WTC11 (cell line): ENCODE data around the gene UVRAG. TPM values are rescaled to one million over a fixed set of nuclear protein-coding genes. Genes with fewer than 3 reads are reported as not detected.

ENCODE experiments used
- ATAC-seq: fragments of 200-7000 bp; cut with Tn5 transposase; 2 replicates; pipeline ENCODE4 v1.10.0; 2021; ENCODE audit warnings: mild to moderate bottlenecking, moderate library complexity
- CTCF ChIA-PET: fragments of 300-600 bp; sonication (Branson Sonifier 250); formaldehyde crosslinking; loops from one replicate; lab custom pipeline; 2021; ENCODE audit warnings: antibody characterized with exemption; lab: Charles Lee
- POLR2A ChIA-PET: fragments of 350-600 bp; sonication (Branson Sonifier 250); formaldehyde crosslinking; loops from one replicate; lab custom pipeline; 2021; ENCODE audit warnings: antibody characterized with exemption; lab: Charles Lee
- DNase-seq: peaks from one replicate; pipeline ENCODE4 v3.0.0; 2021; ENCODE audit warnings: low spot score
- H3K27ac Mint-ChIP-seq: 2 replicates; pipeline ENCODE4 v1.8.0; 2021; ENCODE audit warnings: mixed read lengths
- H3K27me3 Mint-ChIP-seq: 2 replicates; pipeline ENCODE4 v1.8.0; 2021; ENCODE audit warnings: low read depth, mild to moderate bottlenecking, moderate library complexity, mixed read lengths
- H3K36me3 Mint-ChIP-seq: 2 replicates; pipeline ENCODE4 v1.8.0; 2021; ENCODE audit warnings: mixed read lengths
- H3K4me1 Mint-ChIP-seq: 2 replicates; pipeline ENCODE4 v1.8.0; 2022; ENCODE audit warnings: mixed read lengths
- H3K4me3 Mint-ChIP-seq: 2 replicates; pipeline ENCODE4 v1.8.0; 2021; ENCODE audit warnings: mild to moderate bottlenecking, moderate library complexity, mixed read lengths
- H3K9me3 Mint-ChIP-seq: 2 replicates; pipeline ENCODE4 v1.8.0; 2021; ENCODE audit warnings: mixed read lengths
- CREB1 ChIP-seq: sonication (generic); formaldehyde crosslinking; IDR thresholded peaks from 2 replicates; pipeline ENCODE4 v1.8.0; 2023; ENCODE audit warnings: mild to moderate bottlenecking, missing genetic modification reagents
- FOXP4 ChIP-seq: sonication (generic); formaldehyde crosslinking; IDR thresholded peaks from 2 replicates; pipeline ENCODE4 v1.8.0; 2022; ENCODE audit warnings: mild to moderate bottlenecking, missing genetic modification reagents
- JUN ChIP-seq: sonication (generic); formaldehyde crosslinking; IDR thresholded peaks from 2 replicates; pipeline ENCODE4 v1.8.0; 2023; ENCODE audit warnings: mild to moderate bottlenecking, missing genetic modification reagents
- MYBL2 ChIP-seq: sonication (generic); formaldehyde crosslinking; IDR thresholded peaks from 2 replicates; pipeline ENCODE4 v1.8.1; 2023; ENCODE audit warnings: mild to moderate bottlenecking, moderate library complexity, missing genetic modification reagents
- NR2C2 ChIP-seq: sonication (generic); formaldehyde crosslinking; IDR thresholded peaks from 2 replicates; pipeline ENCODE4 v1.8.0; 2022; ENCODE audit warnings: mild to moderate bottlenecking, missing genetic modification reagents
- PRRX2 ChIP-seq: fragments of 250-450 bp; sonication (Bioruptor Pico); IDR thresholded peaks from 2 replicates; pipeline ENCODE4 v1.8.0; 2021; ENCODE audit warnings: mild to moderate bottlenecking
- SP1 ChIP-seq: sonication (generic); formaldehyde crosslinking; conservative IDR thresholded peaks from 2 replicates; pipeline ENCODE4 v1.8.1; 2022; ENCODE audit warnings: missing genetic modification reagents
- TEAD1 ChIP-seq: sonication (generic); formaldehyde crosslinking; IDR thresholded peaks from 2 replicates; pipeline ENCODE4 v1.8.0; 2022; ENCODE audit warnings: mild to moderate bottlenecking, missing genetic modification reagents
- ZBTB21 ChIP-seq: sonication (generic); formaldehyde crosslinking; IDR thresholded peaks from 2 replicates; pipeline ENCODE4 v1.8.1; 2023; ENCODE audit warnings: mild to moderate bottlenecking, missing genetic modification reagents, borderline replicate concordance
- ZNF425 ChIP-seq: fragments of 250-450 bp; sonication (Bioruptor Pico); conservative IDR thresholded peaks from 2 replicates; pipeline ENCODE4 v1.9.0; 2021; ENCODE audit warnings: mild to moderate bottlenecking
- ZNF532 ChIP-seq: fragments of 250-450 bp; sonication (Bioruptor Pico); IDR thresholded peaks from 2 replicates; pipeline ENCODE4 v1.9.0; 2021; ENCODE audit warnings: mild to moderate bottlenecking, borderline replicate concordance
- total RNA-seq: library from RNA; stranded (reverse); gene quantifications from 3 replicates; pipeline ENCODE4 v1.2.3, GENCODE V29; 2021
- TF ChIP-seq, protein P1 (sequence below): sonication (generic); formaldehyde crosslinking; IDR thresholded peaks from 2 replicates; pipeline ENCODE4 v1.8.1; 2022; ENCODE audit warnings: missing genetic modification reagents, borderline replicate concordance
- TF ChIP-seq, protein P2 (sequence below): fragments of 250-450 bp; sonication (Bioruptor Pico); IDR thresholded peaks from 2 replicates; pipeline ENCODE4 v1.9.0; 2021; ENCODE audit warnings: mild to moderate bottlenecking
- TF ChIP-seq, protein P3 (sequence below): fragments of 200-600 bp; IDR thresholded peaks from 2 replicates; pipeline ENCODE4 v1.8.0; 2022; ENCODE audit warnings: antibody characterized with exemption
- TF ChIP-seq, protein P4 (sequence below): sonication (generic); formaldehyde crosslinking; IDR thresholded peaks from 2 replicates; pipeline ENCODE4 v1.8.1; 2023; ENCODE audit warnings: mild to moderate bottlenecking, moderate library complexity, missing genetic modification reagents
- TF ChIP-seq, protein P5 (sequence below): sonication (generic); formaldehyde crosslinking; IDR thresholded peaks from 2 replicates; pipeline ENCODE4 v1.8.0; 2022; ENCODE audit warnings: missing genetic modification reagents

Gene UVRAG
- total RNA-seq, 1 experiment from 2014 or later = 14.5 TPM

GRCh38 chr11:75920848-75921247 lies 105.8 kb downstream of the UVRAG start:
- ChIA-PET CTCF (no interaction called here), POLR2A (no interaction called here)
- Mint-ChIP-seq H3K36me3 (0 out of 2 replicates have a peak, but pooled peaks cover 3% of the 10 kb centered on the region), H3K27me3 (no peaks in the 10 kb centered on the region), H3K27ac (no peak overlapping the region), H3K9me3 (no peaks in the 10 kb centered on the region), H3K4me1 (no peaks in the 10 kb centered on the region), H3K4me3 (no peak overlapping the region)
- ATAC-seq (no peak), DNase-seq (no peak)
- no peak for TF ChIP-seq FOXP4 (CRISPR knock-in tag)
- no peak for TF ChIP-seq ZNF425
- TF ChIP-seq MYBL2 (CRISPR knock-in tag) = no peak
- no peak for TF ChIP-seq ZBTB21
- TF ChIP-seq, protein P1, sequence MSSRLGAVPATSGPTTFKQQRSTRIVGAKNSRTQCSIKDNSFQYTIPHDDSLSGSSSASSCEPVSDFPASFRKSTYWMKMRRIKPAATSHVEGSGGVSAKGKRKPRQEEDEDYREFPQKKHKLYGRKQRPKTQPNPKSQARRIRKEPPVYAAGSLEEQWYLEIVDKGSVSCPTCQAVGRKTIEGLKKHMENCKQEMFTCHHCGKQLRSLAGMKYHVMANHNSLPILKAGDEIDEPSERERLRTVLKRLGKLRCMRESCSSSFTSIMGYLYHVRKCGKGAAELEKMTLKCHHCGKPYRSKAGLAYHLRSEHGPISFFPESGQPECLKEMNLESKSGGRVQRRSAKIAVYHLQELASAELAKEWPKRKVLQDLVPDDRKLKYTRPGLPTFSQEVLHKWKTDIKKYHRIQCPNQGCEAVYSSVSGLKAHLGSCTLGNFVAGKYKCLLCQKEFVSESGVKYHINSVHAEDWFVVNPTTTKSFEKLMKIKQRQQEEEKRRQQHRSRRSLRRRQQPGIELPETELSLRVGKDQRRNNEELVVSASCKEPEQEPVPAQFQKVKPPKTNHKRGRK = no peak
- TF ChIP-seq CREB1 (CRISPR knock-in tag) = no peak
- no peak for TF ChIP-seq JUN (CRISPR knock-in tag)
- TF ChIP-seq, protein P2, sequence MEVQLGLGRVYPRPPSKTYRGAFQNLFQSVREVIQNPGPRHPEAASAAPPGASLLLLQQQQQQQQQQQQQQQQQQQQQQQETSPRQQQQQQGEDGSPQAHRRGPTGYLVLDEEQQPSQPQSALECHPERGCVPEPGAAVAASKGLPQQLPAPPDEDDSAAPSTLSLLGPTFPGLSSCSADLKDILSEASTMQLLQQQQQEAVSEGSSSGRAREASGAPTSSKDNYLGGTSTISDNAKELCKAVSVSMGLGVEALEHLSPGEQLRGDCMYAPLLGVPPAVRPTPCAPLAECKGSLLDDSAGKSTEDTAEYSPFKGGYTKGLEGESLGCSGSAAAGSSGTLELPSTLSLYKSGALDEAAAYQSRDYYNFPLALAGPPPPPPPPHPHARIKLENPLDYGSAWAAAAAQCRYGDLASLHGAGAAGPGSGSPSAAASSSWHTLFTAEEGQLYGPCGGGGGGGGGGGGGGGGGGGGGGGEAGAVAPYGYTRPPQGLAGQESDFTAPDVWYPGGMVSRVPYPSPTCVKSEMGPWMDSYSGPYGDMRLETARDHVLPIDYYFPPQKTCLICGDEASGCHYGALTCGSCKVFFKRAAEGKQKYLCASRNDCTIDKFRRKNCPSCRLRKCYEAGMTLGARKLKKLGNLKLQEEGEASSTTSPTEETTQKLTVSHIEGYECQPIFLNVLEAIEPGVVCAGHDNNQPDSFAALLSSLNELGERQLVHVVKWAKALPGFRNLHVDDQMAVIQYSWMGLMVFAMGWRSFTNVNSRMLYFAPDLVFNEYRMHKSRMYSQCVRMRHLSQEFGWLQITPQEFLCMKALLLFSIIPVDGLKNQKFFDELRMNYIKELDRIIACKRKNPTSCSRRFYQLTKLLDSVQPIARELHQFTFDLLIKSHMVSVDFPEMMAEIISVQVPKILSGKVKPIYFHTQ (CRISPR knock-in tag) = no peak
- TF ChIP-seq, protein P3, sequence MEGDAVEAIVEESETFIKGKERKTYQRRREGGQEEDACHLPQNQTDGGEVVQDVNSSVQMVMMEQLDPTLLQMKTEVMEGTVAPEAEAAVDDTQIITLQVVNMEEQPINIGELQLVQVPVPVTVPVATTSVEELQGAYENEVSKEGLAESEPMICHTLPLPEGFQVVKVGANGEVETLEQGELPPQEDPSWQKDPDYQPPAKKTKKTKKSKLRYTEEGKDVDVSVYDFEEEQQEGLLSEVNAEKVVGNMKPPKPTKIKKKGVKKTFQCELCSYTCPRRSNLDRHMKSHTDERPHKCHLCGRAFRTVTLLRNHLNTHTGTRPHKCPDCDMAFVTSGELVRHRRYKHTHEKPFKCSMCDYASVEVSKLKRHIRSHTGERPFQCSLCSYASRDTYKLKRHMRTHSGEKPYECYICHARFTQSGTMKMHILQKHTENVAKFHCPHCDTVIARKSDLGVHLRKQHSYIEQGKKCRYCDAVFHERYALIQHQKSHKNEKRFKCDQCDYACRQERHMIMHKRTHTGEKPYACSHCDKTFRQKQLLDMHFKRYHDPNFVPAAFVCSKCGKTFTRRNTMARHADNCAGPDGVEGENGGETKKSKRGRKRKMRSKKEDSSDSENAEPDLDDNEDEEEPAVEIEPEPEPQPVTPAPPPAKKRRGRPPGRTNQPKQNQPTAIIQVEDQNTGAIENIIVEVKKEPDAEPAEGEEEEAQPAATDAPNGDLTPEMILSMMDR = no peak
- no peak for TF ChIP-seq ZNF532 (CRISPR knock-in tag)
- no peak for TF ChIP-seq SP1 (CRISPR knock-in tag)
- TF ChIP-seq, protein P4, sequence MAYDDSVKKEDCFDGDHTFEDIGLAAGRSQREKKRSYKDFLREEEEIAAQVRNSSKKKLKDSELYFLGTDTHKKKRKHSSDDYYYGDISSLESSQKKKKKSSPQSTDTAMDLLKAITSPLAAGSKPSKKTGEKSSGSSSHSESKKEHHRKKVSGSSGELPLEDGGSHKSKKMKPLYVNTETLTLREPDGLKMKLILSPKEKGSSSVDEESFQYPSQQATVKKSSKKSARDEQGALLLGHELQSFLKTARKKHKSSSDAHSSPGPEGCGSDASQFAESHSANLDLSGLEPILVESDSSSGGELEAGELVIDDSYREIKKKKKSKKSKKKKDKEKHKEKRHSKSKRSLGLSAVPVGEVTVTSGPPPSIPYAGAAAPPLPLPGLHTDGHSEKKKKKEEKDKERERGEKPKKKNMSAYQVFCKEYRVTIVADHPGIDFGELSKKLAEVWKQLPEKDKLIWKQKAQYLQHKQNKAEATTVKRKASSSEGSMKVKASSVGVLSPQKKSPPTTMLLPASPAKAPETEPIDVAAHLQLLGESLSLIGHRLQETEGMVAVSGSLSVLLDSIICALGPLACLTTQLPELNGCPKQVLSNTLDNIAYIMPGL (CRISPR knock-in tag) = no peak
- no peak for TF ChIP-seq TEAD1 (CRISPR knock-in tag)
- TF ChIP-seq, protein P5, sequence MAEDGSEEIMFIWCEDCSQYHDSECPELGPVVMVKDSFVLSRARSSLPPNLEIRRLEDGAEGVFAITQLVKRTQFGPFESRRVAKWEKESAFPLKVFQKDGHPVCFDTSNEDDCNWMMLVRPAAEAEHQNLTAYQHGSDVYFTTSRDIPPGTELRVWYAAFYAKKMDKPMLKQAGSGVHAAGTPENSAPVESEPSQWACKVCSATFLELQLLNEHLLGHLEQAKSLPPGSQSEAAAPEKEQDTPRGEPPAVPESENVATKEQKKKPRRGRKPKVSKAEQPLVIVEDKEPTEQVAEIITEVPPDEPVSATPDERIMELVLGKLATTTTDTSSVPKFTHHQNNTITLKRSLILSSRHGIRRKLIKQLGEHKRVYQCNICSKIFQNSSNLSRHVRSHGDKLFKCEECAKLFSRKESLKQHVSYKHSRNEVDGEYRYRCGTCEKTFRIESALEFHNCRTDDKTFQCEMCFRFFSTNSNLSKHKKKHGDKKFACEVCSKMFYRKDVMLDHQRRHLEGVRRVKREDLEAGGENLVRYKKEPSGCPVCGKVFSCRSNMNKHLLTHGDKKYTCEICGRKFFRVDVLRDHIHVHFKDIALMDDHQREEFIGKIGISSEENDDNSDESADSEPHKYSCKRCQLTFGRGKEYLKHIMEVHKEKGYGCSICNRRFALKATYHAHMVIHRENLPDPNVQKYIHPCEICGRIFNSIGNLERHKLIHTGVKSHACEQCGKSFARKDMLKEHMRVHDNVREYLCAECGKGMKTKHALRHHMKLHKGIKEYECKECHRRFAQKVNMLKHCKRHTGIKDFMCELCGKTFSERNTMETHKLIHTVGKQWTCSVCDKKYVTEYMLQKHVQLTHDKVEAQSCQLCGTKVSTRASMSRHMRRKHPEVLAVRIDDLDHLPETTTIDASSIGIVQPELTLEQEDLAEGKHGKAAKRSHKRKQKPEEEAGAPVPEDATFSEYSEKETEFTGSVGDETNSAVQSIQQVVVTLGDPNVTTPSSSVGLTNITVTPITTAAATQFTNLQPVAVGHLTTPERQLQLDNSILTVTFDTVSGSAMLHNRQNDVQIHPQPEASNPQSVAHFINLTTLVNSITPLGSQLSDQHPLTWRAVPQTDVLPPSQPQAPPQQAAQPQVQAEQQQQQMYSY (CRISPR knock-in tag) = no peak
- TF ChIP-seq NR2C2 (CRISPR knock-in tag) = no peak
- no peak for TF ChIP-seq PRRX2 (CRISPR knock-in tag)
